Mononuclear cell (primary cell): ENCODE measurements around the gene DEF6. TPM values are rescaled to one million over a fixed set of nuclear protein-coding genes. Genes with fewer than 3 reads are reported as not detected.

ENCODE experiments used
- H3K27me3 ChIP-seq: 2 replicates; pipeline ENCODE4 v1.6.0; 2011; ENCODE audit warnings: low read length, control low read depth; ENCODE audit not compliant: insufficient read depth
- H3K4me1 ChIP-seq: 2 replicates; pipeline ENCODE4 v1.5.1; 2011; ENCODE audit warnings: mild to moderate bottlenecking, low read length, control low read depth; ENCODE audit not compliant: insufficient read depth
- H3K4me3 ChIP-seq: 2 replicates; pipeline ENCODE4 v1.5.1; 2011; ENCODE audit warnings: mild to moderate bottlenecking, low read length, moderate library complexity
- H3K9me3 ChIP-seq: 2 replicates; pipeline ENCODE4 v1.5.1; 2011; ENCODE audit warnings: low read depth, mild to moderate bottlenecking, control low read depth, low read length
- total RNA-seq: library from RNA; depleted of rRNA; stranded (reverse); fragments of >200 nt; gene quantifications from one replicate; pipeline ENCODE4 v1.2.3, GENCODE V29; 2012

DEF6 gene
- total RNA-seq, 1 donor = 80.1 TPM

GRCh38 chr6:35366204-35366596 is 68.6 kb downstream of the DEF6 start:
- H3K27me3 ChIP-seq = no peaks in the 10 kb centered on the region
- H3K4me3 ChIP-seq = no peak overlapping the region
- no peaks in the 10 kb centered on the region for H3K9me3 ChIP-seq
- peaks cover 50% of the 10 kb centered on the region for H3K4me1 ChIP-seq

DNA sequence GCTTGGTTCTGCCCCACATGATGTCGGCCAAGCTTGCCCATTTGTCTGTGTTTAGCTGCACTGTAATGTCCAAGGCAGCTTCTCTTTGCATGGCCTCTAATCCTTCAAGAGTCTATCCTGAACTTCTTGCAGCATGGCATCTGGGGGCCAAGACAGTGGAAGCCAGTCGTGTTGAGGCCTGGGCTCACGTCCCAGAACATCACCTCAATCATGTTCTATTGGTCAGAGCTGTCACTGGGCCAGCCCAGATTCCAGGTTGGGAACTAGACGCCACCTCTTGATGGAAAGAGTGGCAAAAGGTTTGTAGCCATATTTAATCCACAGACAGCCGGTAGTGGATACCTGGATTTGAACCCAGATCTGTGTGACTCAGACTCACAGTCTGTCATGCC is 70.0 kb downstream of the DEF6 start:
- Histone ChIP-seq H3K4me1 (peaks cover 59% of the 10 kb centered on the region), H3K9me3 (no peaks in the 10 kb centered on the region), H3K27me3 (no peaks in the 10 kb centered on the region), H3K4me3 (no peak overlapping the region)

DNA sequence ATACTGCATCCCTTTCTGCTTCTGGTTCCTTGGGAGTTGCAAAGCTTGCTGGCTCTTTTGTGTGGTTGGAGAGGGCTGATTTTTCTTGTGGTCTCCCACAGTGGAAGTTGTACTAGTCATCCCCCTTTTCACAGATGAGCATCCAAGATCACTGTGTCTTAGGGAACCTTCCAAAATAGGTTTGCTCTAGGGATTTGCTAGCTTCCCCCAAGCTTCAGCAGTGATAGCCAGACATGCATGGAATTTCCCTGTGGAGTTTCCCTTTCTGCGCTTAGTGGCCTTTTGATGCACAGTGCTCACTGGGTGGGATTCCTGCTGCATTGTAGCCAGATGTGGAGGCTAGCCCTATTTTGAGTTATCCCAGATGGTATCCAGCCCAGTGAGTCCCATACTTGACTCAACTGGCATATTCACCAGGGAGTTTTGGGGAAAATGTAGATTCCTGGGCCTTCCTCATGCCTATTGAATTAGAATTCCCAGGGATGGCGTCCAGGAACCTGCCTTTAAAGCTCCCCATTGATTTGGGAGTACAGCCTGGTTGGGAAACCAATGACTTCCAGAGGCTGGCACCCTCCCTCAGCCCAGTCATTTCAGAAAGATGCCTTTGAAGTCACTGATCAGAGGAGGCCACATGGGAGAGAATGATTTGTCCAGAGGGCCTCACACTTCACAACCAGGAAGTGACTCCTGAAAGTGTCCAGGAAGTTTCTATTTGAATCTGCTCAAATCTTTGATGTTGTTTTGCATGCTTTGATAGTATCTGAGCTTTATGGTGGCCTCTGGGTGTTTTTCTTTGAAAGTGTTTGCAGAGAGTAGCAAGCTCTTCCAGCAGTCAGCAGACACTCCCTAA is 70.6 kb downstream of the DEF6 start:
- Histone ChIP-seq H3K4me1 (peaks cover 56% of the 10 kb centered on the region), H3K9me3 (no peaks in the 10 kb centered on the region), H3K4me3 (no peak overlapping the region), H3K27me3 (no peaks in the 10 kb centered on the region)

DNA sequence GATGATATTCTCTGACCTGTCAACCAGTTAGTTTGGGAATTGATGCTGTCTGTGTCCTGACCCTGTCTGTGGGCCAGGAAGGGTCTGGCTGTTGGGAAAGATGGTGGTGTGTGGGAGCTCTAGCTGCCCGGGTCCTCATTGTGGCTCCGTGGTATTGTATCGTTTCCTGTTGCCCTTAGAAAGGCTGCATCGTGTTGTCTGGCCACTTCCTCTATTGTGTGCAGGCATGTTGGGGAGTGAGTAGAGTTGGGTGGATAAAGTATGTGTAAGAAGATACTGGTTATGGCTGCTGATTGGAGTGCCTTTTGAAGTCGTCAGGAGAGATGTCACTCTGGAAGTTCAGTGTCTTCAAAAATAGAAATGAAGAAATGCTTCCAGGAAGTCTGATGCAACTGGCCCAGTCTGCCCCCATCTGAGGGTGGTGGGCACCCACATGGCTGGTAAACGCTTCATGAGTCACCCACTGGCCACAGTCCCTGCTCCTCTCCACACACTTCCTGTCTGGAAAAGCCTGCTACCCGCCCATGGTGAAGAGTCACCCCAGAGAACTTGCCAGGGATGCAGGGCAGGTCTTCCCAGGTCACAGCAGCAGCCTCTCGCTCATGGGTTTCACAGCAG is 72.6 kb downstream of the DEF6 start:
- H3K4me1 ChIP-seq = peaks cover 52% of the 10 kb centered on the region
- no peaks in the 10 kb centered on the region for H3K27me3 ChIP-seq
- H3K9me3 ChIP-seq = no peaks in the 10 kb centered on the region
- no peak overlapping the region for H3K4me3 ChIP-seq

- Histone ChIP-seq H3K9me3 (no peaks in the 10 kb centered on the region), H3K4me3 (no peak overlapping the region), H3K4me1 (peaks cover 56% of the 10 kb centered on the region), H3K27me3 (no peaks in the 10 kb centered on the region)
These were observed 73.3 kb downstream of the DEF6 start for GRCh38 chr6:35370785-35371493.

Other genes starting within 250 kb of the DEF6 start
- gene TCP11, start 156.5 kb upstream of the DEF6 start, total RNA-seq = not detected
- not detected for gene SCUBE3, start 83.9 kb upstream of the DEF6 start, total RNA-seq
- 23.4 TPM for gene ZNF76, start 38.1 kb upstream of the DEF6 start, total RNA-seq
- gene PPARD, start 44.7 kb downstream of the DEF6 start, total RNA-seq = 8.1 TPM
- 1.4 TPM for gene FANCE, start 154.5 kb downstream of the DEF6 start, total RNA-seq
- 1,708 TPM for gene RPL10A, start 170.6 kb downstream of the DEF6 start, total RNA-seq
- not detected for gene TEAD3, start 199.3 kb downstream of the DEF6 start, total RNA-seq
- not detected for gene TULP1, start 215.1 kb downstream of the DEF6 start, total RNA-seq